ENCODE measurements around the gene HOXA3.

DNA sequence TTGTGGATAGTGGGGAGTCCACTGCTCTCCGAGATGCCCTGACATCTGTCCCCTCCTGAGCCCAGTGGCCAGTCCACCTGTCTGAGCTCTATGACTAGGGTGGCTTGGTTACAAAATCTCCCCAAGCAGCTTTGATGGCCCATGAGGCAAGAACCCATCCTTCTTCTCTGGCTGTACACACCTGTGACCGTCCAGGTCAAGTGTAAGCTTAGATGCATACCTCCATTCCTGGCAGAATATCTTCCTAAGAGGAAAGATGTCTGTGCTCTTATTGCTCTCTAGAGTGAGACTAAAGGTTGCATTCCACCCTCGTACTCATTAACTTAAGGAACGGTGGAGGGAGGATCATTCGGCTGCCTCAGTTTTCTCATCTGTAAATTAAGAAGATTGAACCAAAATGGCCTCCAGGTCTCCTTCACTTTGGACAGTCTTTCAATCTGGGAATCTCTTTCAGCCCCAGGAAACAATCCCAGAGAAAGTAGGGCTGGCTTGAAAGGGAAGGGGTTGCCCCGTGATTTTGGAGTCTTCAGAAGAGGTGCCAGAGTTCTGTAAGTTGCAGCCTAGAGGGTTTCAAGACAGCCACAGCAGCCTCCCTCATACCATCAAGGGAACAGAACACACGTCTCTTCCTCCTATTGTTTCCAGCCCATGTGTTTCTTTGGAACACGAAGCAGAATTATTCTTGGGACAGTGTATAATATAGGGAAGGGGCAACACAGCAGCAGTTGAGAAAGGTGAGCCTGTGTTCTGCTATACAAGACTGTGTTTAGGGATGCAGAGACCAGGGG, 27.3 kb downstream of the HOXA3 start:
- TF ChIP-seq POLR2AphosphoS5 (IDR thresholded peaks at IDR 0.05; ENCODE audit: low read depth, low read length) = no peak
- TF ChIP-seq, protein P1, sequence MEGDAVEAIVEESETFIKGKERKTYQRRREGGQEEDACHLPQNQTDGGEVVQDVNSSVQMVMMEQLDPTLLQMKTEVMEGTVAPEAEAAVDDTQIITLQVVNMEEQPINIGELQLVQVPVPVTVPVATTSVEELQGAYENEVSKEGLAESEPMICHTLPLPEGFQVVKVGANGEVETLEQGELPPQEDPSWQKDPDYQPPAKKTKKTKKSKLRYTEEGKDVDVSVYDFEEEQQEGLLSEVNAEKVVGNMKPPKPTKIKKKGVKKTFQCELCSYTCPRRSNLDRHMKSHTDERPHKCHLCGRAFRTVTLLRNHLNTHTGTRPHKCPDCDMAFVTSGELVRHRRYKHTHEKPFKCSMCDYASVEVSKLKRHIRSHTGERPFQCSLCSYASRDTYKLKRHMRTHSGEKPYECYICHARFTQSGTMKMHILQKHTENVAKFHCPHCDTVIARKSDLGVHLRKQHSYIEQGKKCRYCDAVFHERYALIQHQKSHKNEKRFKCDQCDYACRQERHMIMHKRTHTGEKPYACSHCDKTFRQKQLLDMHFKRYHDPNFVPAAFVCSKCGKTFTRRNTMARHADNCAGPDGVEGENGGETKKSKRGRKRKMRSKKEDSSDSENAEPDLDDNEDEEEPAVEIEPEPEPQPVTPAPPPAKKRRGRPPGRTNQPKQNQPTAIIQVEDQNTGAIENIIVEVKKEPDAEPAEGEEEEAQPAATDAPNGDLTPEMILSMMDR (IDR thresholded peaks at IDR 0.05 in 2 of 3, conservative IDR thresholded peaks at IDR 0.05 in 1 of 3; ENCODE audit: borderline replicate concordance in 1 of 3, insufficient read depth in 1 of 3, low read depth in 2 of 3, low read length in 2 of 3) = no peak
- TF ChIP-seq FOSL1 (IDR thresholded peaks at IDR 0.05; ENCODE audit: low read depth) = no peak
- TF ChIP-seq SIN3A (IDR thresholded peaks at IDR 0.05; ENCODE audit: low read depth) = no peak
- TF ChIP-seq POLR2A (IDR thresholded peaks at IDR 0.05; ENCODE audit: borderline replicate concordance, extremely low read depth, insufficient read depth, insufficient read length) = no peak
- no peak for TF ChIP-seq EZH2phosphoT487 (IDR thresholded peaks at IDR 0.05; ENCODE audit: borderline replicate concordance)
- TF ChIP-seq YY1 (IDR thresholded peaks at IDR 0.05; ENCODE audit: extremely low read depth, insufficient replicate concordance, low read depth, low read length) = no peak
- TF ChIP-seq CBX3 (IDR thresholded peaks at IDR 0.05; ENCODE audit: low read depth) = no peak
- TF ChIP-seq, protein P2, sequence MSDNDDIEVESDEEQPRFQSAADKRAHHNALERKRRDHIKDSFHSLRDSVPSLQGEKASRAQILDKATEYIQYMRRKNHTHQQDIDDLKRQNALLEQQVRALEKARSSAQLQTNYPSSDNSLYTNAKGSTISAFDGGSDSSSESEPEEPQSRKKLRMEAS (IDR thresholded peaks at IDR 0.05) = no peak
- TF ChIP-seq EZH2 (IDR thresholded peaks at IDR 0.05) = no peak

Data from HCT116 (cell line).